Muscle of leg (tissue), 11 donors: ENCODE results near the gene SLC9A4. TPM values are rescaled to one million over a fixed set of nuclear protein-coding genes. Genes with fewer than 3 reads are reported as not detected.
"Not testable (repeated sequence)": the region's sequence is repeated elsewhere in the genome, so short reads cannot be mapped to it uniquely, and the experiment has no call there.

Experiments used
- DNase-seq: peaks from one replicate; pipeline ENCODE4 v3.0.0; 2013
- H3K27ac ChIP-seq: one replicate; pipeline ENCODE4 v1.5.1; 2013; ENCODE audit warnings: mild to moderate bottlenecking, low read length, control low read depth
- H3K27me3 ChIP-seq: one replicate; pipeline ENCODE4 v1.6.1; 2013; ENCODE audit warnings: low read length; ENCODE audit not compliant: control insufficient read depth, insufficient read depth
- H3K36me3 ChIP-seq: one replicate; pipeline ENCODE4 v1.6.1; 2013; ENCODE audit warnings: low read length; ENCODE audit not compliant: control insufficient read depth, insufficient read depth
- H3K4me1 ChIP-seq: one replicate; pipeline ENCODE4 v1.6.1; 2013; ENCODE audit warnings: low read length; ENCODE audit not compliant: control insufficient read depth, insufficient read depth
- H3K4me3 ChIP-seq: one replicate; pipeline ENCODE4 v1.5.1; 2013; ENCODE audit warnings: low read length, control low read depth
- H3K9me3 ChIP-seq: replicated peaks from 2 replicates; pipeline ENCODE4 v1.6.1; 2013; ENCODE audit warnings: low read depth, low read length; ENCODE audit not compliant: control insufficient read depth
- WGBS: methylation state at CpG from one replicate; pipeline ENCODE4 v1.1.5; 2013; ENCODE audit warnings: missing lambda C conversion rate; ENCODE audit not compliant: insufficient coverage; 5-methylcytosine and 5-hydroxymethylcytosine counted together
- polyA plus RNA-seq, 8 donors: library from polyadenylated mRNA; unstranded; fragments of 120-200 nt; gene quantifications; one replicate each; pipeline versions ENCODE4 v1.2.1 to v1.2.3, GENCODE V29; 2013; ENCODE audit warnings: inconsistent platforms in 1 of 8, low replicate concordance in 1 of 8; ENCODE audit not compliant: insufficient read length in 8 of 8, insufficient read depth in 1 of 8
- total RNA-seq: library from RNA; stranded (reverse); fragments of 120-200 nt; gene quantifications from one replicate; pipeline ENCODE4 v1.2.4, GENCODE V29; 2013

SLC9A4 gene
- total and polyA plus RNA-seq, 9 donors = 0.02 to 0.16 (median 0.04) TPM; not detected in 6

DNA sequence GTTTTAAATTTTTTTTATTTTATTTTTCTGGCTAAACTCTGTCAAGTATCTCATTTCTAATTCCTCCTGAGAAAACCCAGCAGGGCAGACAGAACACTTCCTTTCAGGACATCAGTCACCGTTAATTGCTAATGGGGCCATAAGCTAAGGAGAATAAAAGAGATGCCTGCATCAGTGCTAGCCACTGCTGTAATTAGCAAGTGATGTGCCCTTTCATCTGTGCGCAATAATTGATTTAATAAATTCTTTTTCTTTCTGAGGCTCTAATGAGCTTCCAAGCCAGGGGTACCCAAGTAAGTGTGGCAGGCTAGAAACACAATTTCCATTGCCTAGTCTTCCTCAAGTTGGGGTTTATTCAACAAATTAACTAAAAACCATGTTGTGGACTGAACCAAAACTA, 65.5 kb downstream of the SLC9A4 start:
- Histone ChIP-seq H3K4me1 (no peaks in the 10 kb centered on the region), H3K4me3 (no peak overlapping the region), H3K9me3 (no peaks in the 10 kb centered on the region), H3K27ac (no peak overlapping the region), H3K36me3 (no peaks in the 10 kb centered on the region), H3K27me3 (no peaks in the 10 kb centered on the region)
- WGBS = 83% methylated on average over 1 of the region's 2 CpGs
- DNase-seq = no peak

DNA sequence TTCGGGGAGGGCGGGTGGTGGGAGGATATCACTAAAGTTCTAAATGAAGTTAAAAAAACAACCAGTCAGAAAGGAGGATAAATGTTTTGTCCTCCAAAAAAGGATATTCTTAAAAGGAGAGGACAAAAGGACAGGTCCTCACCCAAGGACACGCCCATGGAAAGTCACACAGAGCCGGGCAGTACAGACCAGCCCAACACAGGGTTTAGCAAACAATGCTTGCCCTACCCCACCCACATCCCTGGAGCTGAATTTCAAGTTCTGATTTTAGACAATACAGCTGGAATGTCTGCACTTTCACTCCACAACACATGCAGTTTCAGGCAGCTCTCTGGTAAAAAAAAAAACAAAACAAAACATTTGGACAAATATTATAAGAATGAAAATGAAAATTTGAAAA, 67.9 kb downstream of the SLC9A4 start:
- Histone ChIP-seq H3K27ac (no peak overlapping the region), H3K4me3 (no peak overlapping the region), H3K36me3 (no peaks in the 10 kb centered on the region), H3K27me3 (no peaks in the 10 kb centered on the region), H3K4me1 (no peaks in the 10 kb centered on the region), H3K9me3 (no peaks in the 10 kb centered on the region)
- DNase-seq = peak; percentile 9
- 72% methylated on average over 2 of the region's 4 CpGs for WGBS

DNA sequence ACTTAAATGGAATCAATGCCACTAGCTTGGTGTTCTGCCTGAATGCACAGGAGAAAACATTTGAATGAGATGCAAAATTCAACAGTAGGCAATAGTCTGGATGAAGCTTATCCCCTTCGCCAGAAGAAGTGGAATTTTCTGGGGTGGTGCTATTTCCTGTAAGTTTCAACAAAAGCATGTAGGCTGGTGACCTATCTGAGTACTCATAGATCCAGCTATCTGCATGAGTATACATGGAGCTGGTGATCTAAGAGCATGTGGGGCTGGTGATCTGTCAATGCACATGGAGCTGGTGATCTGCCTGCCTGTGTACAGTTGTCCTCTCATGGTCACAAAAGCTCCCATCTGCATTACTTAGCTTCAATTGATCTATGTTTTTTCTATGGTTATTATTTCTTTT, 71.2 kb downstream of the SLC9A4 start:
- H3K4me1 ChIP-seq = no peaks in the 10 kb centered on the region
- H3K27me3 ChIP-seq = no peaks in the 10 kb centered on the region
- 100% methylated on average over 1 of the region's 1 CpG for WGBS
- H3K36me3 ChIP-seq = no peaks in the 10 kb centered on the region
- H3K9me3 ChIP-seq = peaks cover 4% of the 10 kb centered on the region
- no peak overlapping the region for H3K4me3 ChIP-seq
- no peak overlapping the region for H3K27ac ChIP-seq
- no peak for DNase-seq

DNA sequence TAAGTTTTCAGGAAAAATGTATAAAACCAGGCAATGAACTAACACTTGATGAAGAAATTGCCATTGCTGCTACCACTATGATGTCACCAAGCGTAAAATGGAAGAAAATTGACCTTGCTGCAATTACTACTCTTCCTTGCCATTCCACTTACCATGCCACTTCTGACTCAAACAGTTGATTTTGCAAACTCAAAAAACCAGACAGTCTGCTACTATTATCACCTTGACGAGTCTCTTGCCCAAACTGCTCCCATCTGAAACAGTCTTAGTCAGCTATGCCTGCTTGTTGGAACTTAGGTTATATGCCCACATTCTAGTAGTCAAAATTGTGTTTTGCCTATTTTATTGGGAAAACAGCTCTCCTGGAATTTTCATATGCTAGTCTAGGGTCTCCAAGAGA, 74.4 kb downstream of the SLC9A4 start:
- WGBS = 43% methylated on average over 1 of the region's 2 CpGs
- no peaks in the 10 kb centered on the region for H3K4me1 ChIP-seq
- no peaks in the 10 kb centered on the region for H3K36me3 ChIP-seq
- H3K4me3 ChIP-seq = no peak overlapping the region
- H3K9me3 ChIP-seq = peaks cover 6% of the 10 kb centered on the region
- no peak for DNase-seq
- no peak overlapping the region for H3K27ac ChIP-seq
- H3K27me3 ChIP-seq = no peaks in the 10 kb centered on the region

DNA sequence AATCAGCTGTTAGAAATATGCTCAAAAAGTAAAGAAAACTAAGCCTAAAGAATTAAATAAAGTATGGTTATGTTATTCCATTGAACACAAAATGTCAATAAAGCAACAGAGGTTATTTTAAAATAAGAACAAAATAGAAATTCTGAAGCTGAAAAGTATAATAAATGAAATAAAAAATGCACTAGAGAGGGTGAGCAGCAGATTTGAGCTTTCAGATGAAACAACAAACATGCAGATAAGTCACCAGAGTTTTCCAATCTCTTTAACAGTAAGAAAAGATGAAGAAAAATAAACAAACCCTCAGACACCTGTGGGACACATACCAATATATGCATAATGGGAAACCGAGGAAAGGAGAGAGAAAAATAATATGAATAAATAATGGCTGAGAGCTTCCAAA, 76.0 kb downstream of the SLC9A4 start:
- Histone ChIP-seq H3K4me1 (no peaks in the 10 kb centered on the region), H3K36me3 (no peaks in the 10 kb centered on the region), H3K9me3 (peaks cover 6% of the 10 kb centered on the region), H3K27ac (no peak overlapping the region), H3K27me3 (no peaks in the 10 kb centered on the region), H3K4me3 (no peak overlapping the region)
- no peak for DNase-seq
- WGBS = no CpG with 5 or more reads among the region's 1 CpG

DNA sequence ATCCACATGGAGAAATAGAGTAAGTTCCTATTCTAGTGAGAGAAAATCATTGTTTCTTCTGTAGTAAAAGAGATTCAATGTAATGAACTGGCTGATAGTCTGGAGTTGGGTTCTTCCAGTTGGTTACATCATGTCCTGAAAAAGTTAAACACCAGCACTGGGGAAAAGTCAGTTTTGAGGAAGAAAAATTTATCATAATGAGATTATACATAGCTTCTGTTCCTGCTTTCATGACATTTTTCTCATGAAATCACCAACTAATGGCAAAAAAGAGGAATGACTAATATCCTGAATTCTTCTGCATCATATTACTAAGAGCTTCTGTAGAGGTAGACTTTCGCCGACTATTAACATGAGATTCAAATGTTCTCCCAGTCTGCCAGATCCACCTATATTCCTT, 77.1 kb downstream of the SLC9A4 start:
- no peak overlapping the region for H3K4me3 ChIP-seq
- 94% methylated on average over 2 of the region's 2 CpGs for WGBS

DNA sequence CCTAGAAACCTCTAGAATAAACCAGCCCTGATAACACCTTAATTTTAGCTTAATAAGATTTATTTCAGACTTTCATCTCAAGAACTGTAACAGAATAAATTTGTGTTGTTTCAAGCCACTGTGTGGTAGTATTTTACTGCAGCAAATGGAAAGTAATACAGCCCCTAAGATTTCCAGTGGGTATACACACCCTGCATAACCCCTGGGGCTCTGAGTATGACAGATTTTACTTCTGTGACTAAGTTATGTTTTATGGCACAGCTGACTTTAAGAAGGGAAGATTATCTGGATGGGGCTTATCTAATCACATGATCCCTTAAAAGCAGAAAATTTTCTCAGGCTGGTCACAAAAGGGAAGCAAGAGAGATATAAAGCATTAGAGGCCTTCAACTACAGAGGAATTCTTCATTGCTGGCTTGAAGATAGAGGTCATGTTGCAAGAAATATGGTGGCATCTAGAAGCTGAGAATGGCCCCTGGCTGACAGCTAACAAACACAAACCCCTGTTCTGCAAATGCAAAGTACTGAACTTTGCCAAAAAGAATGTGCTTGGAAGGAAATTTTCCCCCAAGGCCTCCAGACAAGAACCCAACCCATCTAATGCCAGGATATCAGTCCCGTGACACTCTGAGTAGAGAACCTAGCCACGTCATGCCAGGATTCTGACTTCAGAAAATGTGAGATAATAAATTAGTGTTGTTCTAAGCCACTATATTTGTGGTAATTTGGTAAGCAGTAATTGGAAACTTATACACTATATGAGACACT, 78.5 kb downstream of the SLC9A4 start:
- Histone ChIP-seq H3K4me1 (no peaks in the 10 kb centered on the region), H3K36me3 (no peaks in the 10 kb centered on the region), H3K27me3 (no peaks in the 10 kb centered on the region), H3K9me3 (peaks cover 6% of the 10 kb centered on the region), H3K4me3 (no peak overlapping the region), H3K27ac (no peak overlapping the region)
- WGBS = no CpG with 5 or more reads among the region's 2 CpGs
- DNase-seq = no peak

More for the DNA sequence above, 77.1 kb downstream of the SLC9A4 start:
- H3K36me3 ChIP-seq = no peaks in the 10 kb centered on the region
- peaks cover 6% of the 10 kb centered on the region for H3K9me3 ChIP-seq
- no peaks in the 10 kb centered on the region for H3K4me1 ChIP-seq
- DNase-seq = no peak
- no peak overlapping the region for H3K27ac ChIP-seq
- H3K27me3 ChIP-seq = no peaks in the 10 kb centered on the region

DNA sequence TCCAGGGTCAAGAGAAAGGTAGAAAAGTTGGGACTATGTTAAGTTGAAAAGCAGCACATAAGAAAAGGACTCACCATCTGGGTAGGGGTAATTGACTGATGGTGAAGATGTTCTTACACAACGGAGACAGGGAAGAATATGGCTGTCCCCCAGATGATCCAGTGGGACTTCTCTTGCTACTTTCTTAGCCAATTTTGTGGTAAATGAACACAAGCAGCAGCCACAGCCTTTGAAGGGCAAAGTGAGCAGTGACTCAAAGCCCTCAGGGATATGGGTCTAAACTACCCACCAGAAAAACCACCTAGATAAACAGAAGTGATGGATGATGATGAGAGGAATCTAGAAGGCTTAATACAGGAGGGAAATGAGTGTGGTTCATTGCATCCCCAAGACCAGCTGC, 80.6 kb downstream of the SLC9A4 start:
- Histone ChIP-seq H3K36me3 (no peaks in the 10 kb centered on the region), H3K27me3 (no peaks in the 10 kb centered on the region), H3K9me3 (peaks cover 5% of the 10 kb centered on the region), H3K27ac (no peak overlapping the region), H3K4me1 (no peaks in the 10 kb centered on the region), H3K4me3 (no peak overlapping the region)
- no CpG with 5 or more reads among the region's 1 CpG for WGBS
- DNase-seq = no peak

DNA sequence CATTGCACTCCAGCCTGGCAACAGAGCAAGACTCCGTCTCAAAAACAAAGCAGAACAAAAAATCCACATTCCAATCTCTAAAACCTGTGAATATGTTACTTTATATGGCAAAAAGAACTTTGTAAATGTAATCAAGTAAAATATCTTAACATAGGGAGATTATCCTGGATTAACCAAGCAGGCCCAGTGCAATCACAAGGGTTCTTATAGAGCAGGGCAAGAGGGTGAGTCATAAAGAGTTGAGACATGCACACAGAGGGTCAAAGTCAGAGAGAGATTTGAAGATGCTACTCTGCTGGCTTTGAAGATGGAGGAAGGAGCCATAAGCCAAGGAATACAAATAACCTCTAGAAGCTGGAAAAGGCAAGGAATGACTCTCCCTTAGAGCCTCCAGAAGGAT, 85.4 kb downstream of the SLC9A4 start:
- Histone ChIP-seq H3K4me3 (no peak overlapping the region), H3K27ac (no peak overlapping the region), H3K4me1 (no peaks in the 10 kb centered on the region), H3K27me3 (no peaks in the 10 kb centered on the region), H3K9me3 (no peaks in the 10 kb centered on the region), H3K36me3 (no peaks in the 10 kb centered on the region)
- WGBS = no CpG with 5 or more reads among the region's 1 CpG
- DNase-seq = no peak

DNA sequence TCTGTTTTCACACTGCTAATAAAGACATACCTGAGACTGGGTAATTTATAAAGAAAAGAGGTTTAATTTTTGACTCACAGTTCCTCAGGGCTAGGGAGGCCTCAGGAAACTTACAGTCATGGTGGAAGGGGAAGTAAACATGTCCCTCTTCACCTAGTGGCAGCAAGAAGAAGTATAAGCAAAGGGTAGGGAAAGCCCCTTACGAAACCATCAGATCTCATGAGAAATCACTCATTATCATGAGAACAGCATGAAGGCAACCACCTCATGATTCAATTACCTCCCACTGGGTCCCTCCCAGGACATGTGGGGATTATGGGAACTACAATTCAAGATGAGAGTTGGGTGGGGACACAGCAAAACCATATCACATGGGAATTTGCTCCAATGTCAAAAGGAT, 89.5 kb downstream of the SLC9A4 start:
- not testable (repeated sequence) for H3K4me1 ChIP-seq, H3K27me3 ChIP-seq, H3K4me3 ChIP-seq, H3K36me3 ChIP-seq, DNase-seq, H3K9me3 ChIP-seq, H3K27ac ChIP-seq
- no CpG with 5 or more reads among the region's 1 CpG for WGBS

DNA sequence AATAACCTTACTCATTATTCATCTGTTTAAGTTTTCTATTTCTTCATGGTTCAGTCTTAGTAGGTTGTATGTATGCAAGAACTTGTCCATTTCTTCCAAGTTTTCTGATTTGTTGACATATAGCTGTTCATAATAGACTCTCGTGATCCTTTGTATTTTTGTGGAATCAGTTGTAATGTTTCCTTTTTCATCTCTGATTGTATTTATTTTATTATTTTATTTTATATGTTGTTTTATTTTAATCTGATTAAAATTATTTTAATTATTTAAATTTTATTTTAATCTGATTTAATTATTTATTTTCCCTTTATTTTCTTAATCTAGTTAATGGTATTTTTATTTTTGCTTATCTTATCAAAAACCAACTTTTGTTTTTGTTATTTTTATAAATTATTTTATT, 102.9 kb downstream of the SLC9A4 start:
- Histone ChIP-seq H3K4me3 (no peak overlapping the region), H3K4me1 (no peaks in the 10 kb centered on the region), H3K27me3 (no peaks in the 10 kb centered on the region), H3K9me3 (peaks cover 2% of the 10 kb centered on the region), H3K27ac (no peak overlapping the region), H3K36me3 (no peaks in the 10 kb centered on the region)
- WGBS = no CpG with 5 or more reads among the region's 1 CpG
- no peak for DNase-seq
